Hepatocyte (in vitro differentiated cells): ENCODE data around the gene SPINK6. TPM values are rescaled to one million over a fixed set of nuclear protein-coding genes. Genes with fewer than 3 reads are reported as not detected.

ENCODE experiments used
- DNase-seq: peaks from one replicate; pipeline ENCODE4 v3.0.0-alpha.2; 2016; ENCODE audit warnings: low spot score
- H2AFZ ChIP-seq: fragments of 200-600 bp; sonication (generic); 2 replicates; pipeline ENCODE4 v1.6.0; 2016; ENCODE audit warnings: antibody characterized with exemption, mild to moderate bottlenecking
- H3K27ac ChIP-seq: fragments of 200-600 bp; sonication (generic); 2 replicates; pipeline ENCODE4 v1.5.1; 2016; ENCODE audit warnings: mild to moderate bottlenecking
- H3K27me3 ChIP-seq: fragments of 200-600 bp; sonication (generic); 2 replicates; pipeline ENCODE4 v1.6.1; 2016
- H3K36me3 ChIP-seq: fragments of 200-600 bp; sonication (generic); replicated peaks from 2 replicates; pipeline ENCODE4 v1.5.1; 2016; ENCODE audit warnings: low read depth; ENCODE audit not compliant: insufficient read depth
- H3K4me1 ChIP-seq: fragments of 200-600 bp; sonication (generic); 2 replicates; pipeline ENCODE4 v1.5.1; 2016; ENCODE audit warnings: mild to moderate bottlenecking, moderate library complexity; ENCODE audit not compliant: insufficient read depth
- H3K4me2 ChIP-seq: fragments of 200-600 bp; sonication (generic); 2 replicates; pipeline ENCODE4 v1.6.0; 2016
- H3K4me3 ChIP-seq: fragments of 200-600 bp; sonication (generic); 2 replicates; pipeline ENCODE4 v1.5.1; 2016; ENCODE audit warnings: mild to moderate bottlenecking
- H3K79me2 ChIP-seq: fragments of 200-600 bp; sonication (generic); 2 replicates; pipeline ENCODE4 v1.6.0; 2017; ENCODE audit warnings: mild to moderate bottlenecking
- H3K9me2 ChIP-seq: fragments of 200-600 bp; sonication (generic); replicated peaks from 2 replicates; pipeline ENCODE4 v1.6.0; 2017; ENCODE audit warnings: mild to moderate bottlenecking; ENCODE audit not compliant: insufficient read depth
- H3K9me3 ChIP-seq: fragments of 200-600 bp; sonication (generic); 2 replicates; pipeline ENCODE4 v1.5.1; 2016; ENCODE audit warnings: low read depth, mild to moderate bottlenecking
- H4K20me1 ChIP-seq: fragments of 200-600 bp; sonication (generic); 2 replicates; pipeline ENCODE4 v1.6.0; 2016; ENCODE audit warnings: mild to moderate bottlenecking; ENCODE audit not compliant: insufficient read depth, poor library complexity, severe bottlenecking
- EZH2 ChIP-seq: fragments of 200-600 bp; sonication (generic); IDR thresholded peaks from 2 replicates; pipeline ENCODE4 v1.6.1; 2016; ENCODE audit warnings: antibody characterized with exemption, mild to moderate bottlenecking, borderline replicate concordance
- EZH2phosphoT487 ChIP-seq: fragments of 200-600 bp; sonication (generic); IDR thresholded peaks from one replicate; pipeline ENCODE4 v1.6.1; 2018; ENCODE audit warnings: antibody characterized with exemption, mild to moderate bottlenecking, low read depth, moderate library complexity; ENCODE audit not compliant: unreplicated experiment, severe bottlenecking
- WGBS: methylation state at CpG from one replicate; pipeline ENCODE4 v1.1.6; 2016; ENCODE audit warnings: low lambda C conversion rate; ENCODE audit errors: missing lambda C conversion rate; 5-methylcytosine and 5-hydroxymethylcytosine counted together
- polyA plus RNA-seq: library from polyadenylated mRNA; unstranded; fragments of >200 nt; fragmentation: Nextera tagmentation; extraction: Ambion mirVana; gene quantifications from 2 replicates; pipeline ENCODE4 v1.2.1, GENCODE V29; 2016
- total RNA-seq: library from RNA; depleted of rRNA; stranded (reverse); fragments of >200 nt; gene quantifications from 2 replicates; pipeline ENCODE4 v1.2.3, GENCODE V29; 2014
- TF ChIP-seq, protein P1 (sequence below): fragments of 200-600 bp; sonication (generic); IDR thresholded peaks from 2 replicates; pipeline ENCODE4 v1.5.1; 2016; ENCODE audit warnings: antibody characterized with exemption, mild to moderate bottlenecking; ENCODE audit not compliant: poor library complexity

SPINK6 gene
- total and polyA plus RNA-seq, 2 experiments from 2014 or later = not detected

DNA sequence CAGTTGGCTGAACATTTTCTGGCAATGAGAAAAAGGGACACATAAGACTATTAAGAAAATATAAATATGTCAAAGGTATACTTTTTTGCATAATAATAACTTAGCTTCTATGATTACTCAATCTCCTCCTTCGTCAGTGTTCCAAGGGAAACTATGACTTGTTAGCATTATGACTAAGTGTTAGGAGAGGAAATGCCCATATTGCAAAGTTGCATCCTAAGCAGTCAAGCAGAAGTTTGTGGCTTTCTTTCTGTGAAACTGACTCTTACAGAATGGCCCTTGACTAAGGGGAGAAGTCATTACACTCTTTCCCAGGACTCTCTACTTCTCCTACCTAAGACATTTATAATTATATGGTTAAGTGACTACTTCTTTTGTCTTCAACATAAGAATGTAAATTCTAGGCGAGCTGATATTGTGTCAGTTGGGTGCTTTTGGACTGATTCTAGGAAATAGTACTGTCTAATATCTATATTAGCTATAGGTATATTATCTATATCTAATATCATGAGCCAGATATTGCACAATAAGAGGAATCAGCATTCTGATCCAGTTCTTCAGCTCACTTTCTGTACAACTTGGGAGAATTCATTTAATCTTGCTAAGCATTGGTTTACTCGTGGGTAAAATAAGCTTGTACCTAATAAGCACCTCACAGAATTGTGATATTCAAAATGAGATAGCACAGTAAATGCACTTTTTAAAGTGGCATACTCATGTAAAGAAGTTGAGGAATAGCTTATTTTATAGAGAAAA lies 16.4 kb upstream of the SPINK6 start:
- H3K27me3 ChIP-seq = no peaks in the 10 kb centered on the region
- no peak overlapping the region for H3K4me3 ChIP-seq
- no peak overlapping the region for H2AFZ ChIP-seq
- H3K9me2 ChIP-seq = no peaks in the 10 kb centered on the region
- no peaks in the 10 kb centered on the region for H3K4me1 ChIP-seq
- H3K9me3 ChIP-seq = no peaks in the 10 kb centered on the region
- DNase-seq = no peak
- no peaks in the 10 kb centered on the region for H4K20me1 ChIP-seq
- H3K79me2 ChIP-seq = no peaks in the 10 kb centered on the region
- H3K27ac ChIP-seq = no peak overlapping the region
- 81% methylated on average over 3 of the region's 3 CpGs for WGBS
- H3K36me3 ChIP-seq = no peaks in the 10 kb centered on the region
- TF ChIP-seq, protein P1, sequence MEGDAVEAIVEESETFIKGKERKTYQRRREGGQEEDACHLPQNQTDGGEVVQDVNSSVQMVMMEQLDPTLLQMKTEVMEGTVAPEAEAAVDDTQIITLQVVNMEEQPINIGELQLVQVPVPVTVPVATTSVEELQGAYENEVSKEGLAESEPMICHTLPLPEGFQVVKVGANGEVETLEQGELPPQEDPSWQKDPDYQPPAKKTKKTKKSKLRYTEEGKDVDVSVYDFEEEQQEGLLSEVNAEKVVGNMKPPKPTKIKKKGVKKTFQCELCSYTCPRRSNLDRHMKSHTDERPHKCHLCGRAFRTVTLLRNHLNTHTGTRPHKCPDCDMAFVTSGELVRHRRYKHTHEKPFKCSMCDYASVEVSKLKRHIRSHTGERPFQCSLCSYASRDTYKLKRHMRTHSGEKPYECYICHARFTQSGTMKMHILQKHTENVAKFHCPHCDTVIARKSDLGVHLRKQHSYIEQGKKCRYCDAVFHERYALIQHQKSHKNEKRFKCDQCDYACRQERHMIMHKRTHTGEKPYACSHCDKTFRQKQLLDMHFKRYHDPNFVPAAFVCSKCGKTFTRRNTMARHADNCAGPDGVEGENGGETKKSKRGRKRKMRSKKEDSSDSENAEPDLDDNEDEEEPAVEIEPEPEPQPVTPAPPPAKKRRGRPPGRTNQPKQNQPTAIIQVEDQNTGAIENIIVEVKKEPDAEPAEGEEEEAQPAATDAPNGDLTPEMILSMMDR = no peak
- TF ChIP-seq EZH2 = no peak
- no peak for TF ChIP-seq EZH2phosphoT487
- H3K4me2 ChIP-seq = no peak overlapping the region

DNA sequence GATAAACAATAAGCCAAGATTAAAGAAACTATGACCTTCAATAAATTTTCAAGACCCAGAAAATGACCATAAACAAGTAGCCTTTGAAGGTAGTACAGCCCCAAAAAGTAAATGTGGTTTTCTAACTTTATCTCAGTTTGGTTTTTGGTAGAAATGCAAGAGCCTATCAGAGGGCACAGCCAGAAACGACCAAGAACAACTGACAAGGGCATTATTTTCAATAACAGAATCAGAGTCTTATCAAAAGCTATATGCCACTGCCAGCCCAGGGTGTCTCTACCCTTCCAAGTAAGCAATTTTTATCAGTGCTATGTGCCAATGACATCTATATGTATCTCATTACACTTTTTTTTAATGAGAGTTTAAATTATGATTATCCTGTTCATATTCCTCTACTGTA lies 11.8 kb upstream of the SPINK6 start:
- Histone ChIP-seq H3K4me3 (no peak overlapping the region), H3K4me2 (no peak overlapping the region), H3K79me2 (no peaks in the 10 kb centered on the region), H4K20me1 (no peaks in the 10 kb centered on the region), H3K27me3 (no peaks in the 10 kb centered on the region), H3K9me2 (no peaks in the 10 kb centered on the region), H3K27ac (no peak overlapping the region), H2AFZ (no peak overlapping the region), H3K4me1 (no peaks in the 10 kb centered on the region), H3K36me3 (no peaks in the 10 kb centered on the region), H3K9me3 (no peaks in the 10 kb centered on the region)
- TF ChIP-seq, protein P1 = no peak
- TF ChIP-seq EZH2 = no peak
- no peak for DNase-seq
- WGBS = 55% methylated on average over 1 of the region's 1 CpG

DNA sequence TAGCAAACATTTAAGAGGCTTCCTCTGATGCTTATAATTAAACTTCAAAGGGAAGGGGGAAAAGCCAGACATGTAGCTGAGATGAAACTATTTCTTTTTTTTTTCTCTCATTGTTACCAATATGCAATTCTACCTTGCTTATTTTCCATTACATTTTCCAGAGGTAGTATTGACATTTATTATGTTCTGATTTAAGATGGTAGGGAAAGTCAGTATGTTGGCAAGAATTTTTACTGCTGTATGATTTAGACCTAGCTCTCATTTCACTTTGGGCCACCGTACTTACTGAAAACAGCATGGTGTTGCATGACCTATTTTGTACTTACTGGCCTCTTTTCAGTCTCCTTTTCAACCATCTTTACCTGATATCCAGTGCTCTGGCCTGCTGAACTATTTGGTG lies 9.6 kb upstream of the SPINK6 start:
- no peak for TF ChIP-seq EZH2phosphoT487
- TF ChIP-seq, protein P1 = no peak
- TF ChIP-seq EZH2 = no peak
- no peaks in the 10 kb centered on the region for H4K20me1 ChIP-seq
- no peak overlapping the region for H2AFZ ChIP-seq
- no peaks in the 10 kb centered on the region for H3K79me2 ChIP-seq
- H3K36me3 ChIP-seq = no peaks in the 10 kb centered on the region
- H3K9me3 ChIP-seq = no peaks in the 10 kb centered on the region
- DNase-seq = no peak
- no peak overlapping the region for H3K4me3 ChIP-seq
- H3K4me2 ChIP-seq = no peak overlapping the region
- 44% methylated on average over 1 of the region's 1 CpG for WGBS
- no peaks in the 10 kb centered on the region for H3K4me1 ChIP-seq
- H3K27me3 ChIP-seq = no peaks in the 10 kb centered on the region
- H3K9me2 ChIP-seq = no peaks in the 10 kb centered on the region
- peak overlapping the region; percentile 41 for H3K27ac ChIP-seq
